ENCODE data around the gene SMIM13. TPM values are rescaled to one million over a fixed set of nuclear protein-coding genes. Genes with fewer than 3 reads are reported as not detected.

SMIM13 gene
- total and polyA plus RNA-seq, 2 of the 4 experiments (the other 2 are of a cell fraction) = 5.4 to 10.0 TPM

DNA sequence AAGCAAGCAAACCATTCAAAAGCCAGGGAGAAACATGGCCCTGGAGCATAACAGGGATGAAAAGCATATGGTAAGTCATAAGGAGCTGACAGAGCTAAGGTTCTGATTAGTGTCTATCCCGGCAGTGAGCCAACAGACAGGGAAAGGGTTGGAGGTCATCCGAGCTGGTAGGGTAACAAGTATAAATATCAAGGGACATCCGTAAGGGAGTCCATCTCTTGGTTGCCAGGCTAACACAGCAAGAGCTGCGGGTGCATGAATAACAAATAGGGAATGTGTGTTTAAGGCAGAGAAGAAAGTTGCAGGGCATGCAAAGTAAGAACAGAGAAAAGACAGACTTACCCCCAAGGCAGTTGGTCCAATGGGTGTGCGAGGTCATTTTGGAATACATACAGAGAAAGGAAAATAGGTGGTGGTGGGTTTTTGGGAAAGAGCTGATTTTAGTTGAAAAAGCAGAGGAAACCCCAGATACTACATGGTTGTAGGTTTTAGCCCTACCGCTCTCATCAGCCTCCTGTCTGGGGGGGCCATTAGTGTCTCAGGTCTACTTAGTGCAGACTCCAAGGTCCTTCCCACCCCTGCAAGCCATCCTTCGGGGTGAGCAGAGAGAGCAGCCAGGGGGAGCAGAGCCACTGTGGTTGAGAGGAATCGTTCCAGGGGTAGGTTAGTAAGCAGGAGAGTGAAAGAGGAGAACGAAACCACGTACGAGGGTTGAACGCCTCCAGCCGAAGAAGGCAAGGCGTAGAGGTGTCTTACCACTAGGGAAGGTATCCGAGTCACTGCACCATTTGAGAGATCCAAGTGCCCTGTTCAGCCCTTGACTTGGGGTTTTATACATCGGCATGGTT lies 17.5 kb downstream of the SMIM13 start, which contains the start of gene ERVFRD-1:
Gene ERVFRD-1 (minus strand): TSS at position 805 of the 848 bp plus-strand sequence. CDS start 6,415 bp downstream, outside the sequence.
- H3K36me3 ChIP-seq (ENCODE audit: control insufficient read depth, insufficient read depth, low read length) = no peaks in the 10 kb centered on the region
- ChIA-PET POLR2A (ENCODE audit: unreplicated experiment) (no interaction called here), CTCF (interaction anchor here (0.6 kb wide), 1 partner anchor 40 kb away, joined by 4 read pairs; no protein-coding TSS in a partner anchor)
- H4K5ac ChIP-seq (ENCODE audit: low read depth, low read length) = no peak within 1 kb of the TSS
- no TSS peak for BruUV-seq (replicated peaks)
- no peak within 1 kb of the TSS for H2BK5ac ChIP-seq (ENCODE audit: low read depth, low read length, poor library complexity, severe bottlenecking)
- H3K79me1 ChIP-seq (ENCODE audit: low read depth in 1 of 2, low read length in 2 of 2) = peaks cover 52 to 77% of the 10 kb centered on the region in 2 experiments
- H3K9me1 ChIP-seq (ENCODE audit: insufficient read depth, low read length) = peaks cover 23% of the 10 kb centered on the region
- H4K20me1 ChIP-seq (ENCODE audit: insufficient read depth, low read length) = peaks cover 72% of the 10 kb centered on the region
- no peak within 1 kb of the TSS for H2AFZ ChIP-seq (replicated peaks; ENCODE audit: low read length, poor library complexity)
- no peak within 1 kb of the TSS for H3K4me3 ChIP-seq (ENCODE audit: insufficient read depth, low read depth, low read length)
- H3K4me2 ChIP-seq (ENCODE audit: low read depth, low read length) = no peak within 1 kb of the TSS
- WGBS, 2 experiments (ENCODE audit: extremely low coverage in 2 of 2, insufficient read length in 1 of 2) = 78% methylated on average over 5 of the region's 16 CpGs; no CpG with 5 or more reads in 1 of the 2 experiments
- ATAC-seq (ENCODE audit: low read depth) (peak; percentile 54), DNase-seq (no peak)
- H3K4ac ChIP-seq (ENCODE audit: low read depth, low read length) = no peak within 1 kb of the TSS
- no peak within 1 kb of the TSS for H3K27ac ChIP-seq (ENCODE audit: insufficient read depth, low read length)
- no peak within 1 kb of the TSS for H4K8ac ChIP-seq (ENCODE audit: low read depth in 2 of 2, low read length in 2 of 2)
- H3K27me3 ChIP-seq (ENCODE audit: control insufficient read depth, insufficient read depth, low read length) = no peaks in the 10 kb centered on the region
- no peak within 1 kb of the TSS for H3K14ac ChIP-seq (replicated peaks; ENCODE audit: low read depth, low read length)
- H3K9ac ChIP-seq (ENCODE audit: low read depth, low read length) = no peak within 1 kb of the TSS
- H2BK15ac ChIP-seq (ENCODE audit: low read depth, low read length) = no peak within 1 kb of the TSS
- dilution Hi-C loops (cut with HindIII; ENCODE audit: low sequenced_read_pairs, unreplicated experiment) = no loop called here
- H4K91ac ChIP-seq (ENCODE audit: insufficient read depth, low read depth, low read length) = no peak within 1 kb of the TSS
- H2AK5ac ChIP-seq (ENCODE audit: low read depth, low read length) = no peak within 1 kb of the TSS
- no peak within 1 kb of the TSS for H3K56ac ChIP-seq (ENCODE audit: extremely low read depth, insufficient read depth, low read length)
- H3K18ac ChIP-seq (ENCODE audit: low read depth, low read length) = no peak within 1 kb of the TSS
- H3K23ac ChIP-seq (ENCODE audit: low read depth, low read length) = no peak within 1 kb of the TSS; the same call in 1 of the 2 replicates
- in situ Hi-C loops (cut with MboI; ENCODE audit: low sequenced_read_pairs) = no loop called here
- no peaks in the 10 kb centered on the region for H3K9me3 ChIP-seq (ENCODE audit: control insufficient read depth, insufficient read depth, low read length)
- no peak within 1 kb of the TSS for H2BK120ac ChIP-seq (ENCODE audit: low read depth, low read length)
- H2BK20ac ChIP-seq (ENCODE audit: low read depth, low read length) = no peak within 1 kb of the TSS
- peak within 1 kb of the TSS; percentile 18 for H2AK9ac ChIP-seq (replicated peaks; ENCODE audit: low read depth, low read length, poor library complexity)
- intact Hi-C loops (cut with micrococcal nuclease) = no loop called here
- H3K4me1 ChIP-seq (ENCODE audit: control insufficient read depth, insufficient read depth, low read length) = peaks cover 6% of the 10 kb centered on the region; the same call in 1 of the 2 replicates
- TF ChIP-seq, protein P1, sequence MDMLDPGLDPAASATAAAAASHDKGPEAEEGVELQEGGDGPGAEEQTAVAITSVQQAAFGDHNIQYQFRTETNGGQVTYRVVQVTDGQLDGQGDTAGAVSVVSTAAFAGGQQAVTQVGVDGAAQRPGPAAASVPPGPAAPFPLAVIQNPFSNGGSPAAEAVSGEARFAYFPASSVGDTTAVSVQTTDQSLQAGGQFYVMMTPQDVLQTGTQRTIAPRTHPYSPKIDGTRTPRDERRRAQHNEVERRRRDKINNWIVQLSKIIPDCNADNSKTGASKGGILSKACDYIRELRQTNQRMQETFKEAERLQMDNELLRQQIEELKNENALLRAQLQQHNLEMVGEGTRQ (IDR thresholded peaks at IDR 0.05; ENCODE audit: low read depth, low read length) = no peak
- TF ChIP-seq MAZ (IDR thresholded peaks at IDR 0.05; ENCODE audit: borderline replicate concordance, low read depth, low read length) (no peak), RCOR1 (IDR thresholded peaks at IDR 0.05; ENCODE audit: insufficient replicate concordance, low read length) (no peak), FOS (IDR thresholded peaks at IDR 0.05; ENCODE audit: low read depth, low read length) (no peak), CEBPB (IDR thresholded peaks at IDR 0.05; ENCODE audit: low read depth, low read length) (no peak), POLR2A (IDR thresholded peaks at IDR 0.05; ENCODE audit: low read depth, low read length) (no peak), BHLHE40 (IDR thresholded peaks at IDR 0.05; ENCODE audit: low read depth, low read length) (no peak), NFE2L2 (IDR thresholded peaks at IDR 0.05; ENCODE audit: low read depth, low read length) (no peak), RFX5 (IDR thresholded peaks at IDR 0.05; ENCODE audit: low read depth, low read length) (no peak), MAFK (IDR thresholded peaks at IDR 0.05; ENCODE audit: low read depth, low read length) (no peak), CHD1 (IDR thresholded peaks at IDR 0.05; ENCODE audit: low read depth, low read length) (no peak), SMC3 (IDR thresholded peaks at IDR 0.05; ENCODE audit: low read depth, low read length) (no peak), MXI1 (IDR thresholded peaks at IDR 0.05; ENCODE audit: borderline replicate concordance, low read depth, low read length) (no peak)
- TF ChIP-seq, protein P2, sequence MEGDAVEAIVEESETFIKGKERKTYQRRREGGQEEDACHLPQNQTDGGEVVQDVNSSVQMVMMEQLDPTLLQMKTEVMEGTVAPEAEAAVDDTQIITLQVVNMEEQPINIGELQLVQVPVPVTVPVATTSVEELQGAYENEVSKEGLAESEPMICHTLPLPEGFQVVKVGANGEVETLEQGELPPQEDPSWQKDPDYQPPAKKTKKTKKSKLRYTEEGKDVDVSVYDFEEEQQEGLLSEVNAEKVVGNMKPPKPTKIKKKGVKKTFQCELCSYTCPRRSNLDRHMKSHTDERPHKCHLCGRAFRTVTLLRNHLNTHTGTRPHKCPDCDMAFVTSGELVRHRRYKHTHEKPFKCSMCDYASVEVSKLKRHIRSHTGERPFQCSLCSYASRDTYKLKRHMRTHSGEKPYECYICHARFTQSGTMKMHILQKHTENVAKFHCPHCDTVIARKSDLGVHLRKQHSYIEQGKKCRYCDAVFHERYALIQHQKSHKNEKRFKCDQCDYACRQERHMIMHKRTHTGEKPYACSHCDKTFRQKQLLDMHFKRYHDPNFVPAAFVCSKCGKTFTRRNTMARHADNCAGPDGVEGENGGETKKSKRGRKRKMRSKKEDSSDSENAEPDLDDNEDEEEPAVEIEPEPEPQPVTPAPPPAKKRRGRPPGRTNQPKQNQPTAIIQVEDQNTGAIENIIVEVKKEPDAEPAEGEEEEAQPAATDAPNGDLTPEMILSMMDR (conservative IDR thresholded peaks at IDR 0.05; ENCODE audit: low read depth, low read length) = no peak
- TF ChIP-seq, protein P3, sequence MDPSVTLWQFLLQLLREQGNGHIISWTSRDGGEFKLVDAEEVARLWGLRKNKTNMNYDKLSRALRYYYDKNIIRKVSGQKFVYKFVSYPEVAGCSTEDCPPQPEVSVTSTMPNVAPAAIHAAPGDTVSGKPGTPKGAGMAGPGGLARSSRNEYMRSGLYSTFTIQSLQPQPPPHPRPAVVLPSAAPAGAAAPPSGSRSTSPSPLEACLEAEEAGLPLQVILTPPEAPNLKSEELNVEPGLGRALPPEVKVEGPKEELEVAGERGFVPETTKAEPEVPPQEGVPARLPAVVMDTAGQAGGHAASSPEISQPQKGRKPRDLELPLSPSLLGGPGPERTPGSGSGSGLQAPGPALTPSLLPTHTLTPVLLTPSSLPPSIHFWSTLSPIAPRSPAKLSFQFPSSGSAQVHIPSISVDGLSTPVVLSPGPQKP (IDR thresholded peaks at IDR 0.05; ENCODE audit: borderline replicate concordance, low read depth, low read length) = no peak
